Heart right ventricle (tissue), 16 donors: ENCODE results near the gene RAB11FIP2. TPM values are rescaled to one million over a fixed set of nuclear protein-coding genes. Genes with fewer than 3 reads are reported as not detected.

Experiments
- ATAC-seq, 8 donors: fragments of 200-7000 bp; cut with Tn5 transposase; one replicate each; pipeline ENCODE4 v1.9.1; 2020; ENCODE audit warnings: mild to moderate bottlenecking in 8 of 8, moderate library complexity in 8 of 8, moderate number of reproducible peaks in 1 of 8
- DNase-seq, 2 donors: peaks; one replicate each; pipeline ENCODE4 v3.0.0-alpha.2; 2020
- H3K27ac ChIP-seq, 10 donors: fragments of 200-600 bp; sonication (generic) in 2 of 10; one replicate each; pipeline versions ENCODE4 v1.5.0 to v1.8.0; 2020 to 2022; ENCODE audit warnings: mild to moderate bottlenecking in 3 of 10
- H3K27me3 ChIP-seq, 7 donors: fragments of 200-600 bp; one replicate each; pipeline ENCODE4 v1.8.0; 2021 to 2022; ENCODE audit warnings: mild to moderate bottlenecking in 2 of 7
- H3K36me3 ChIP-seq, 9 donors: fragments of 200-600 bp; sonication (generic) in 1 of 9; one replicate each; pipeline versions ENCODE4 v1.5.0 to v1.8.0; 2020 to 2022; ENCODE audit warnings: mild to moderate bottlenecking in 2 of 9
- H3K4me1 ChIP-seq, 9 donors: fragments of 200-600 bp; sonication (generic) in 1 of 9; one replicate each; pipeline versions ENCODE4 v1.5.0 to v1.8.0; 2020 to 2022; ENCODE audit warnings: mild to moderate bottlenecking in 4 of 9
- H3K4me3 ChIP-seq, 10 donors: fragments of 200-600 bp; sonication (generic) in 2 of 10; one replicate each; pipeline versions ENCODE4 v1.5.0 to v1.8.0; 2020 to 2022; ENCODE audit warnings: mild to moderate bottlenecking in 7 of 10, moderate library complexity in 2 of 10
- H3K9me3 ChIP-seq, 11 donors: fragments of 200-600 bp in 10 of 11; sonication (generic) in 2 of 11; one replicate each; pipeline versions ENCODE4 v1.5.0 to v1.8.0; 2013 to 2022; ENCODE audit warnings: mild to moderate bottlenecking in 2 of 11, control low read depth in 1 of 11, moderate library complexity in 1 of 11
- CTCF ChIP-seq, 9 donors: fragments of 200-600 bp; sonication (generic) in 2 of 9; IDR thresholded peaks; one replicate each; pipeline versions ENCODE4 v1.5.0 to v1.8.0; 2021 to 2022; ENCODE audit warnings: antibody characterized with exemption in 9 of 9, mild to moderate bottlenecking in 5 of 9, moderate library complexity in 1 of 9
- WGBS, 2 donors: extraction: QIAGEN DNeasy Blood & Tissue Kit; methylation state at CpG; one replicate each; pipeline ENCODE4 v1.1.7; 2013; ENCODE audit warnings: inconsistent platforms in 1 of 2; 5-methylcytosine and 5-hydroxymethylcytosine counted together
- intact Hi-C, 10 donors: fragments of 100-400 bp; cut with DNase I; formaldehyde crosslinking; loops; one replicate each; pipeline versions ENCODE4 v1.11.1 to v1.14.2; 2022
- polyA plus RNA-seq, 2 donors: library from polyadenylated mRNA; stranded (reverse); fragments of 200-250 nt; gene quantifications; one replicate each; pipeline ENCODE4 v1.2.3, GENCODE V29; 2013
- total RNA-seq, 10 donors: library from RNA; stranded (reverse); fragmentation: NEBNext Ultra II Directional in 3 of 10; extraction: Animal tissue kit (Norgen Biotek cat#: 25700) in 3 of 10; gene quantifications; one replicate each; pipeline versions ENCODE4 v1.2.1 to v1.2.4, GENCODE V29; 2021 to 2023
- donor health status: Arrhythmogenic right ventricular cardiomyopathy.
- donor health status: ischemic (EF 13 %, LVEDD 7.1; RV severe dilation, severe dysfunction).
- donor health status: healthy with polysubstance abuse.
- donor health status: DM: no; HTN: yes; CAD: no.
- donor health status: DM: no; HTN: no; CAD: no.
- donor health status: ischemic (EF 25% LVEDD 6.9; RV normal size, moderate dysfunction).
- donor health status: ischemic (EF 25% LVEDD 5.7; RV mildly dilated, moderate dysfunction).
- donor health status: healthy.
- donor health status: DM: yes; HTN: yes; CAD: no.
- donor health status: Ischemic cardiomyopathy.
- donor health status: ischemic (EF 35%, LVEDD 5.7; RV mildly dilated, moderate dysfunction).
- donor health status: nonischemic (EF 11% LVEDD 7.7; RV severe dilation, severe dysfunction).
- donor health status: DM: yes; HTN: yes; CAD: no.
- donor health status: PGD.
- donor health status: ischemic (EF 29% LVEDD 5.4; RV normal size, mild dysfunction).
- donor health status: nonischemic (EF 23%, LVEDD 6.1; RV moderate dilation, normal function).

The RAB11FIP2 gene
- total and polyA plus RNA-seq, 12 donors, result 2.6 to 17.2 (median 13.6) TPM

DNA sequence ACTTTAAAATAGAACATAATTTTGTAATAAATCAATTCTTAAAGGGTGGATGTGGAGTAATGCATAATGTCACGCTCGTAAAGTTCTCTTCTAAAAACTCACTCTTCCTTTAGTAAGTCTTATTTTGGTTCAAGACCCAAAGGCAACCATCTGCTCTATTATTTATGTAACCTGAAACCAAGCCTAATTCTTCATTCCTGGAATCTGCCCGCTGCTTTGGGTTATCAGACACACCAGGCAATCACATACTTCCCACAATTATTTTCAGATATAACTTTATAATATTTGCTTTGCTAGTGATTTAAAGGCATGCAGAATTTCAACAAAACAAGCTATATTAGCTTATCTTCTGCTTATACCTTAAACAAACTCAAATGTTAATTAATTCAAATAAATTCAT is 39.0 kb downstream of the RAB11FIP2 start:
- intact Hi-C loops, result no loop called here
- peaks cover 0 to 63% (median 9%) of the 10 kb centered on the region in 9 donors for H3K36me3 ChIP-seq

DNA sequence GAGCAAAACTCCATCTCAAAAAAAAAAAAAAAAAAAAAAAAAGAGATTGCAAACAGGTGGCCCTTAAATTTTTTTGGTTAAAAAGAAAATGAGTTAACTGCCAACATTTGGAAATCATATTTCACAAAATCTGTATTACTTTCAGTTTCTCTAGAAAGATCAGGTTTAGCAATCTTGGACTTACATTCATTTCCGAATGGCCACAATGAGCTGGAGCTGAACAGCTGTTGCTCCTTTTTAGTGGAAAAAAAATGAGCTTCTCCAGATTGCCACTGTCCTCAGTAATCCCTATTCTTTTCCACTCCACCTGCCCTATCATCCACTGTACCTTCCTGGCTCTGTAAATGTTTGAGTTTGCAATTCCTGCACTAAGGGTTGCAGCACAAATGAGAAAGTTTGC is 43.6 kb downstream of the RAB11FIP2 start:
- H3K36me3 ChIP-seq, result peaks cover 0 to 58% (median 9%) of the 10 kb centered on the region in 9 donors
- ATAC-seq (no peak), DNase-seq (no peak)
- H3K9me3 ChIP-seq, result no peaks in the 10 kb centered on the region
- H3K27me3 ChIP-seq, result no peaks in the 10 kb centered on the region
- no peak overlapping the region for H3K4me3 ChIP-seq
- 82 to 85% methylated on average over 1 of the region's 1 CpG for WGBS, 2 donors
- intact Hi-C loops, result no loop called here
- no peaks in the 10 kb centered on the region for H3K4me1 ChIP-seq
- no peak for TF ChIP-seq CTCF (IDR thresholded peaks at IDR 0.05)
- H3K27ac ChIP-seq, result no peak overlapping the region

More for the DNA sequence above, 39.0 kb downstream of the RAB11FIP2 start:
- no peaks in the 10 kb centered on the region for H3K4me1 ChIP-seq
- H3K4me3 ChIP-seq, result no peak overlapping the region
- no peak for TF ChIP-seq CTCF (IDR thresholded peaks at IDR 0.05)
- ATAC-seq (no peak), DNase-seq (no peak)
- H3K27me3 ChIP-seq, result no peaks in the 10 kb centered on the region
- WGBS, 2 donors, result 96% methylated on average over 3 of the region's 3 CpGs
- H3K9me3 ChIP-seq, result no peaks in the 10 kb centered on the region
- H3K27ac ChIP-seq, result no peak overlapping the region

DNA sequence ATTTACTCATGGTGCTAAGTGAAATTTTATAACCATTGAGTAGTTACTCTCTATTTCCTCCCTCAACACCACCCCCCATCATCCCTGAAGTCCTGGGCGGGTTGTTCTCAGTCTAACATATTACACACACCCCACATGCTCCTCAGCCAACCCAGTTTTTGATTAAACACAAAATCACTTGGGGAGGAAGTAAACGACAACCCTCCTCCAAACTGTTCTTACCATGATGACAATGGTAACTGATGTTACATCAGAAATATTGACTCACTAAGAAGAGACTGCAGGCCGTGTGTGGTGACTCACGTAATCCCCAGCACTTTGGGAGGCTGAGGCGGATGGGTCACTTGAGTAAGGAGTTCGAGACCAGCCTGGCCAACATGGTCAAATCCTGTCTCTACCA is 44.2 kb downstream of the RAB11FIP2 start:
- no peak for DNase-seq
- WGBS, 2 donors, result 93 to 95% methylated on average over 6 of the region's 6 CpGs
- H3K27ac ChIP-seq, result no peak overlapping the region
- no peak overlapping the region for H3K4me3 ChIP-seq
- no peaks in the 10 kb centered on the region for H3K9me3 ChIP-seq
- intact Hi-C loops, result no loop called here
- no peak for TF ChIP-seq CTCF (IDR thresholded peaks at IDR 0.05)
- no peaks in the 10 kb centered on the region for H3K27me3 ChIP-seq
- no peak for ATAC-seq
- H3K36me3 ChIP-seq, result peaks cover 0 to 53% (median 9%) of the 10 kb centered on the region in 9 donors
- H3K4me1 ChIP-seq, result no peaks in the 10 kb centered on the region

DNA sequence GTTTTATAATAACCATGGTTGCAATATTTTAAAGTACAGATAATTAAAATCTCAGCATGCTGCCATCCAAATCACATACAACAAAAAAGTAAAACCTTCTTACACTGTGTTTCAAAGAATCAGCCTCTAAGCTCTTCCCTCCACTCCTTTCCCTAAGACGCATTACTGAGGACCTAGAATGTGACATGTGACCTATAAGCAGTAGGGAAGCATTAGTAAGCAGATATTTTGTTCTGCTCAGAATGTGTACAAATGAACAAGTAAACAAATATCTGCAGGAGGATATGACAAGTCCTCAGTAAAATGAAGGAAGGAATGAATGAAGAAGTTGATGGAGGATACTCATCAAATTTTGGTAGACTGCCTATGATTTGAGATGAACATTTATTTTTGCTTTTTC is 49.1 kb downstream of the RAB11FIP2 start:
- peaks cover 0 to 25% (median 0%) of the 10 kb centered on the region in 9 donors for H3K36me3 ChIP-seq
- no peaks in the 10 kb centered on the region for H3K9me3 ChIP-seq
- no peak for ATAC-seq
- H3K4me3 ChIP-seq, result no peak overlapping the region
- no peaks in the 10 kb centered on the region for H3K4me1 ChIP-seq
- no peak for TF ChIP-seq CTCF (IDR thresholded peaks at IDR 0.05)
- no peak overlapping the region for H3K27ac ChIP-seq
- no peaks in the 10 kb centered on the region for H3K27me3 ChIP-seq
- WGBS, 2 donors, result 92 to 94% methylated on average over 1 of the region's 1 CpG
- no peak for DNase-seq
- intact Hi-C loops, result no loop called here
